GM20431 (cell line): ENCODE measurements around the gene FOSL2.

ENCODE experiments used
- in situ Hi-C: fragments of 300-500 bp; cut with MseI, MboI; formaldehyde crosslinking; loops from one replicate; pipeline ENCODE4 v1.15.0; 2020; ENCODE audit warnings: low sequenced_read_pairs; ENCODE audit not compliant: unreplicated experiment

FOSL2 gene

GRCh38 chr2:28391564-28392296 is 928 bp upstream of the FOSL2 start:
- in situ Hi-C loops: no loop called here

- in situ Hi-C loops: no loop called here
Observed at GRCh38 chr2:28393114-28393836, 617 bp downstream of the FOSL2 start.

- in situ Hi-C loops: no loop called here
Observed at GRCh38 chr2:28394331-28394877, 1.7 kb downstream of the FOSL2 start.

GRCh38 chr2:28394997-28395333 is 2.3 kb downstream of the FOSL2 start:
- in situ Hi-C loops: no loop called here

GRCh38 chr2:28395334-28396061 is 2.8 kb downstream of the FOSL2 start:
- in situ Hi-C loops: no loop called here

- in situ Hi-C loops: no loop called here
Observed at GRCh38 chr2:28397043-28397381, 4.4 kb downstream of the FOSL2 start.

- in situ Hi-C loops: no loop called here
Observed at GRCh38 chr2:28398101-28398834, 5.6 kb downstream of the FOSL2 start.

- in situ Hi-C loops: no loop called here
Observed at GRCh38 chr2:28399289-28399688, 6.6 kb downstream of the FOSL2 start.

GRCh38 chr2:28399956-28400355 is 7.3 kb downstream of the FOSL2 start:
- in situ Hi-C loops: no loop called here

GRCh38 chr2:28400419-28400818 is 7.8 kb downstream of the FOSL2 start:
- in situ Hi-C loops: no loop called here

GRCh38 chr2:28400921-28401320 is 8.3 kb downstream of the FOSL2 start:
- in situ Hi-C loops: no loop called here

- in situ Hi-C loops: no loop called here
Observed at GRCh38 chr2:28401411-28401810, 8.8 kb downstream of the FOSL2 start.

GRCh38 chr2:28401948-28402550 is 9.4 kb downstream of the FOSL2 start:
- in situ Hi-C loops: no loop called here

- in situ Hi-C loops: no loop called here
Observed at GRCh38 chr2:28403370-28403956, 10.8 kb downstream of the FOSL2 start.

GRCh38 chr2:28404086-28404485 is 11.4 kb downstream of the FOSL2 start:
- in situ Hi-C loops: no loop called here

- in situ Hi-C loops: no loop called here
Observed at GRCh38 chr2:28405537-28405936, 12.9 kb downstream of the FOSL2 start.

- in situ Hi-C loops: no loop called here
Observed at GRCh38 chr2:28406276-28407096, 13.8 kb downstream of the FOSL2 start.

GRCh38 chr2:28407131-28407975 is 14.7 kb downstream of the FOSL2 start:
- in situ Hi-C loops: no loop called here
